Left lung (tissue), 10 donors: Measurements from ENCODE around the gene ZNF770. TPM values are rescaled to one million over a fixed set of nuclear protein-coding genes. Genes with fewer than 3 reads are reported as not detected.

Source experiments
- ATAC-seq: fragments of 200-7000 bp; cut with Tn5 transposase; one replicate; pipeline ENCODE4 v1.9.1; 2020; ENCODE audit warnings: moderate library complexity
- DNase-seq, 4 donors: peaks; one replicate each; pipeline ENCODE4 v3.0.0-alpha.2; 2013 to 2020
- H3K27ac ChIP-seq, 2 donors: fragments of 200-600 bp; sonication (generic) in 1 of 2; one replicate each; pipeline versions ENCODE4 v1.5.0 to v1.8.0; 2020 to 2021
- H3K27me3 ChIP-seq, 2 donors: fragments of 200-600 bp; sonication (generic) in 1 of 2; one replicate each; pipeline versions ENCODE4 v1.5.0 to v1.8.0; 2020 to 2021
- H3K36me3 ChIP-seq, 2 donors: fragments of 200-600 bp; sonication (generic) in 1 of 2; one replicate each; pipeline versions ENCODE4 v1.5.0 to v1.8.0; 2020 to 2021
- H3K4me1 ChIP-seq, 2 donors: fragments of 200-600 bp; one replicate each; pipeline ENCODE4 v1.8.0; 2021
- H3K4me3 ChIP-seq, 2 donors: fragments of 200-600 bp; sonication (generic) in 1 of 2; one replicate each; pipeline versions ENCODE4 v1.5.0 to v1.8.0; 2020 to 2021; ENCODE audit warnings: mild to moderate bottlenecking in 1 of 2
- H3K9me3 ChIP-seq, 2 donors: fragments of 200-600 bp; sonication (generic) in 1 of 2; one replicate each; pipeline versions ENCODE4 v1.5.0 to v1.8.0; 2020 to 2021
- CTCF ChIP-seq, 2 donors: fragments of 200-600 bp; sonication (generic) in 1 of 2; IDR thresholded peaks; one replicate each; pipeline versions ENCODE4 v1.5.0 to v1.8.0; 2021; ENCODE audit warnings: antibody characterized with exemption in 2 of 2
- intact Hi-C, 2 donors: fragments of 100-400 bp; cut with DNase I; formaldehyde crosslinking; loops; one replicate each; pipeline versions ENCODE4 v1.11.2 to v1.14.2; 2022
- polyA plus RNA-seq, 6 donors: library from polyadenylated mRNA; unstranded; fragments of 120-200 nt; gene quantifications; one replicate each; pipeline ENCODE4 v1.2.1, GENCODE V29; 2013; ENCODE audit not compliant: insufficient read length in 6 of 6
- total RNA-seq, 2 donors: library from RNA; stranded (reverse); fragmentation: NEBNext Ultra II Directional; extraction: Animal tissue kit (Norgen Biotek cat#: 25700); gene quantifications; one replicate each; pipeline ENCODE4 v1.2.1, GENCODE V29; 2021
- donor health status: DM: no; HTN: yes; CAD: no.
- donor health status: DM: no; HTN: no; CAD: no.

ZNF770 gene
- total and polyA plus RNA-seq, 8 donors, result 25.4 to 46.5 (median 39.1) TPM

- Histone ChIP-seq H3K9me3 (no peaks in the 10 kb centered on the region), H3K4me3 (no peak overlapping the region), H3K27me3 (no peaks in the 10 kb centered on the region), H3K4me1 (peaks cover 3 to 6% of the 10 kb centered on the region in 2 donors), H3K36me3 (no peaks in the 10 kb centered on the region), H3K27ac (no peak overlapping the region)
- TF ChIP-seq CTCF (IDR thresholded peaks at IDR 0.05), result no peak
- no peak for ATAC-seq
- intact Hi-C loops, result no loop called here
- no peak for DNase-seq
These were observed 5.8 kb upstream of the ZNF770 start for GRCh38 chr15:34993877-34994276.

- H3K4me3 ChIP-seq, result no peak overlapping the region
- H3K27me3 ChIP-seq, result no peaks in the 10 kb centered on the region
- no peak overlapping the region for H3K27ac ChIP-seq
- peaks cover 4 to 9% of the 10 kb centered on the region in 2 donors for H3K4me1 ChIP-seq
- no peak for TF ChIP-seq CTCF (IDR thresholded peaks at IDR 0.05)
- intact Hi-C loops, result no loop called here
- ATAC-seq (no peak), DNase-seq (no peak)
- H3K9me3 ChIP-seq, result no peaks in the 10 kb centered on the region
- H3K36me3 ChIP-seq, result no peaks in the 10 kb centered on the region
These were observed 5.3 kb upstream of the ZNF770 start for GRCh38 chr15:34993412-34993811.

GRCh38 chr15:34987609-34988026, 469 bp downstream of the ZNF770 start:
- no peaks in the 10 kb centered on the region for H3K27me3 ChIP-seq
- H3K27ac ChIP-seq, result peak overlapping the region; percentile 96 to 97
- DNase-seq (no peak), ATAC-seq (peak; percentile 6)
- intact Hi-C loops, result no loop called here
- H3K36me3 ChIP-seq, result peaks cover 0 to 9% of the 10 kb centered on the region in 2 donors
- no peaks in the 10 kb centered on the region for H3K9me3 ChIP-seq
- no peak for TF ChIP-seq CTCF (IDR thresholded peaks at IDR 0.05)
- peak overlapping the region; percentile 62 to 92 for H3K4me3 ChIP-seq
- peaks cover 8 to 45% of the 10 kb centered on the region in 2 donors for H3K4me1 ChIP-seq

GRCh38 chr15:34986771-34987480, 1.2 kb downstream of the ZNF770 start:
- Histone ChIP-seq H3K9me3 (no peaks in the 10 kb centered on the region), H3K4me1 (peaks cover 8 to 45% of the 10 kb centered on the region in 2 donors), H3K36me3 (peaks cover 0 to 16% of the 10 kb centered on the region in 2 donors), H3K27me3 (no peaks in the 10 kb centered on the region), H3K27ac (peak overlapping the region in 1 of 2 donors; percentile 97), H3K4me3 (peak overlapping the region; percentile 62 to 92)
- ATAC-seq, result no peak
- intact Hi-C loops, result no loop called here
- no peak for DNase-seq
- no peak for TF ChIP-seq CTCF (IDR thresholded peaks at IDR 0.05)

- Histone ChIP-seq H3K4me1 (peaks cover 8 to 45% of the 10 kb centered on the region in 2 donors), H3K27ac (peak overlapping the region in 1 of 2 donors; percentile 97), H3K4me3 (peak overlapping the region in 1 of 2 donors; percentile 92), H3K36me3 (peaks cover 0 to 22% of the 10 kb centered on the region in 2 donors), H3K9me3 (no peaks in the 10 kb centered on the region), H3K27me3 (no peaks in the 10 kb centered on the region)
- DNase-seq (no peak), ATAC-seq (no peak)
- intact Hi-C loops, result no loop called here
- TF ChIP-seq CTCF (IDR thresholded peaks at IDR 0.05), result no peak
These were observed 1.8 kb downstream of the ZNF770 start for GRCh38 chr15:34986326-34986725.
